ENCODE data around the gene POU3F1. TPM values are rescaled to one million over a fixed set of nuclear protein-coding genes. Genes with fewer than 3 reads are reported as not detected.

The POU3F1 gene
- total and polyA plus RNA-seq, 2 of the 4 experiments (the other 2 are of a cell fraction), result not detected

DNA sequence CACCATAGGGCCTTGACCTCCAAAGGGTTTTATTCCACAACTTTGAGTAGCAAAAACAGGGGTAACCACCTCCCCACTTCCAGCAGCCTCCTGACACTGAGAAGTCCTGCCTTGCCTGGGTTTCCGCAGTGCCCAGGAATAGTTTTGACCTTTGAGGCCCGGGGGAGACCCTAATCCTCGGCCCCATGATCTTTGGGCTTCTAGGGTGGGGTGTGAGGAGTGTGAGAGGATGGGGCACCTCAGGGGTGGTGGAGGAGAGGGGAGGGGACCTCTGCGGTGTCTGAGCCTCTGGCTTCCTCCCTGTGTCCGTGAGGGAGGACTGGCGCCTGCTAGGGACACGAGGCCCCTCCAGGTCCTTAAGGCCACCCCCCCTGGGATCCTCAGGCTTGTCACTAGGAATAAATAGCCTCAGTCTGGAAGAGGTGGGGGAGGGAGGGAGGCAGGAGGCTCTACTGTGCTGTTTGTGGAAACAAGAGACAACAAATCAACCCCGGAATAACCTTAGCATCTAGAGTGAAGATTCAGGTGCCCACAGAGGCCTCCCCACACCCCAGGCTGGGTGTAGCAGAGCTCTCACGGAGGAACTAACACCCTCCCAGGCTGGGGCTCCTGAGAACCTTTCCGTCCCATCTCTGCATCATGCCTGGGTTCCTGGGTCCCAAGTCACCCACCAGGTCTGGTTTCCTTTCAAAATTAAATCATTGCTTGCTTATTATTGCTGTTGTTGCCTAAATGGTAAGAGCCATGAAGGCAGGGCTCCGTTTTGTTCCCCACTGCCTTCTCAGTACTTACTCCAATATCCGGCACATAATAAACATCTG lies 40.4 kb downstream of the POU3F1 start:
- dilution Hi-C loops (cut with HindIII; ENCODE audit: low sequenced_read_pairs, unreplicated experiment) (no loop called here), in situ Hi-C loops (cut with MboI; ENCODE audit: low sequenced_read_pairs) (loop anchor here (25.0 kb wide), 3 partner anchors 419 to 1544 kb away; partner anchors contain the start of genes GNL2, MRPS15 and OSCP1), intact Hi-C loops (cut with micrococcal nuclease) (no loop called here)
- Histone ChIP-seq H4K20me1 (ENCODE audit: insufficient read depth, low read length) (peaks cover 9% of the 10 kb centered on the region; the same call in 1 of the 2 replicates), H3K9me3 (ENCODE audit: control insufficient read depth, insufficient read depth, low read length) (no peaks in the 10 kb centered on the region), H2BK20ac (ENCODE audit: low read depth, low read length) (no peak overlapping the region), H3K4ac (ENCODE audit: low read depth, low read length) (peak overlapping the region; percentile 85), H3K9me1 (ENCODE audit: insufficient read depth, low read length) (peaks cover 14% of the 10 kb centered on the region), H2AK5ac (ENCODE audit: low read depth, low read length) (peak overlapping the region; percentile 75; the same call in 1 of the 2 replicates), H3K56ac (ENCODE audit: extremely low read depth, insufficient read depth, low read length) (no peak overlapping the region), H3K27ac (ENCODE audit: insufficient read depth, low read length) (no peak overlapping the region), H2BK15ac (ENCODE audit: low read depth, low read length) (0 out of 3 replicates have a peak overlapping the region, but pooled peaks have one; percentile 23), H2BK120ac (ENCODE audit: low read depth, low read length) (peak overlapping the region; percentile 46), H3K9ac (ENCODE audit: low read depth, low read length) (no peak overlapping the region), H3K4me1 (ENCODE audit: control insufficient read depth, insufficient read depth, low read length) (peaks cover 10% of the 10 kb centered on the region), H2AK9ac (replicated peaks; ENCODE audit: low read depth, low read length, poor library complexity) (peak overlapping the region; percentile 73), H3K27me3 (ENCODE audit: control insufficient read depth, insufficient read depth, low read length) (no peaks in the 10 kb centered on the region), H2AFZ (replicated peaks; ENCODE audit: low read length, poor library complexity) (peak overlapping the region; percentile 89), H4K5ac (ENCODE audit: low read depth, low read length) (0 out of 2 replicates have a peak overlapping the region, but pooled peaks have one; percentile 43), H4K91ac (ENCODE audit: insufficient read depth, low read depth, low read length) (peak overlapping the region; percentile 31), H3K36me3 (ENCODE audit: control insufficient read depth, insufficient read depth, low read length) (no peaks in the 10 kb centered on the region), H3K18ac (ENCODE audit: low read depth, low read length) (no peak overlapping the region), H3K4me3 (ENCODE audit: insufficient read depth, low read depth, low read length) (no peak overlapping the region), H3K23ac (ENCODE audit: low read depth, low read length) (0 out of 2 replicates have a peak overlapping the region, but pooled peaks have one; percentile 51), H3K4me2 (ENCODE audit: low read depth, low read length) (no peak overlapping the region), H3K14ac (replicated peaks; ENCODE audit: low read depth, low read length) (peak overlapping the region; percentile 72; the same call in 1 of the 2 replicates), H2BK5ac (ENCODE audit: low read depth, low read length, poor library complexity, severe bottlenecking) (no peak overlapping the region), H4K8ac (ENCODE audit: low read depth in 2 of 2, low read length in 2 of 2) (peak overlapping the region; percentile 22 to 87; a peak in 1 of 4 replicates), H3K79me1 (ENCODE audit: low read depth in 1 of 2, low read length in 2 of 2) (peaks cover 10 to 34% of the 10 kb centered on the region in 2 experiments; a peak in 3 of 4 replicates)
- WGBS, 2 experiments (ENCODE audit: extremely low coverage in 2 of 2, insufficient read length in 1 of 2), result no CpG with 5 or more reads among the region's 12 CpGs
- ChIA-PET POLR2A (ENCODE audit: unreplicated experiment) (interaction anchor here (0.6 kb wide), 1 partner anchor 1247 kb away, joined by 5 read pairs; no protein-coding TSS in a partner anchor), CTCF (no interaction called here)
- TF ChIP-seq, protein P1, sequence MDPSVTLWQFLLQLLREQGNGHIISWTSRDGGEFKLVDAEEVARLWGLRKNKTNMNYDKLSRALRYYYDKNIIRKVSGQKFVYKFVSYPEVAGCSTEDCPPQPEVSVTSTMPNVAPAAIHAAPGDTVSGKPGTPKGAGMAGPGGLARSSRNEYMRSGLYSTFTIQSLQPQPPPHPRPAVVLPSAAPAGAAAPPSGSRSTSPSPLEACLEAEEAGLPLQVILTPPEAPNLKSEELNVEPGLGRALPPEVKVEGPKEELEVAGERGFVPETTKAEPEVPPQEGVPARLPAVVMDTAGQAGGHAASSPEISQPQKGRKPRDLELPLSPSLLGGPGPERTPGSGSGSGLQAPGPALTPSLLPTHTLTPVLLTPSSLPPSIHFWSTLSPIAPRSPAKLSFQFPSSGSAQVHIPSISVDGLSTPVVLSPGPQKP (IDR thresholded peaks at IDR 0.05; ENCODE audit: borderline replicate concordance, low read depth, low read length), result no peak
- TF ChIP-seq RCOR1 (IDR thresholded peaks at IDR 0.05; ENCODE audit: insufficient replicate concordance, low read length) (no peak), RFX5 (IDR thresholded peaks at IDR 0.05; ENCODE audit: low read depth, low read length) (no peak), CEBPB (IDR thresholded peaks at IDR 0.05; ENCODE audit: low read depth, low read length) (no peak), SMC3 (IDR thresholded peaks at IDR 0.05; ENCODE audit: low read depth, low read length) (no peak), CHD1 (IDR thresholded peaks at IDR 0.05; ENCODE audit: low read depth, low read length) (no peak), RAD21 (IDR thresholded peaks at IDR 0.05; ENCODE audit: low read length) (no peak), MXI1 (IDR thresholded peaks at IDR 0.05; ENCODE audit: borderline replicate concordance, low read depth, low read length) (no peak), MAFK (IDR thresholded peaks at IDR 0.05; ENCODE audit: low read depth, low read length) (no peak), BHLHE40 (IDR thresholded peaks at IDR 0.05; ENCODE audit: low read depth, low read length) (no peak)
- BruUV-seq (replicated peaks), result no TSS peak
- no peak for ATAC-seq (ENCODE audit: low read depth)
- DNase-seq, result no peak
